GM19099 (cell line): ENCODE results near the gene PARS2.

Experiments used
- POLR2A ChIP-seq: IDR thresholded peaks from 3 replicates; pipeline ENCODE4 v1.6.1; 2011; ENCODE audit warnings: low read depth; ENCODE audit not compliant: insufficient read length; ENCODE audit errors: extremely low read depth

Gene PARS2

GRCh38 chr1:54805466-54805865 is 41.1 kb upstream of the PARS2 start:
- TF ChIP-seq POLR2A = no peak

- TF ChIP-seq POLR2A = no peak
Measured at GRCh38 chr1:54804471-54805132, 40.3 kb upstream of the PARS2 start.

DNA sequence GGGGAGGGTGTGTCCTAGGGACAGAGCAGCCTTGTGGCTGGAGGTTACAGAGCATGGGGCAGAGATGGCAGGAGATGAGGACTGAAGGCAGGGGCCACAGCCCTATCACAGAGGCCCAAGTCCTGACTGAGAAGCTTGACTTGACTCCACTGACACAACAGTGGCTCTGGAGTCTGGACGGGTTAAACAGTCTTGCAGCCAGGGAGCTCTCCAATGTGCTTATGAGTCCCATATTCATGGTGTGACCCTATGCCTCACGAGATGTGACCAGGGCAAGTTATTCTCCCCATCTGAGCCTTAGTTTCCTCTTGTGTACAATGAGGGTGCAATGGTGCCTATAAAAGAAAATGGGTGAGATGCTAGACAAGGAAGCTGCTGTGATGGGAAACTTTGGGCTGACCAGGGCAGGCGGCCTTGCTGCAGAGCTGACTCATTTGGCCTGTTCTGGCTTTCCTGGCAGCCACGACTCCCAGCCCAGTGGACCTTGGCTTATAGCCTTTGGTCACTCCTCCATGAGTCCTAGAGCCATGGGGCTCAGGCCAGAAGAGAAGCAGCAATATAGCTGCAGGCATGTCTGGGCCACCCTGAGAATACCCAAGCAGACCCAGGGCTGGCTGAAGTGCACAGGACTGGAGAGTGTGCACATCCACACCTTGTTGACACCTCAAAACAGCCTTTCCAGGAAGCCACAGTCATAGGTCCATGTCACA is 39.6 kb upstream of the PARS2 start:
- no peak for TF ChIP-seq POLR2A

- peak; percentile 42 for TF ChIP-seq POLR2A
Measured at GRCh38 chr1:54800899-54801759, 36.8 kb upstream of the PARS2 start, which contains the start of gene TTC22. TTC22 (minus strand) TSS chr1:54801323; CDS start chr1:54801163, 160 bp downstream.

DNA sequence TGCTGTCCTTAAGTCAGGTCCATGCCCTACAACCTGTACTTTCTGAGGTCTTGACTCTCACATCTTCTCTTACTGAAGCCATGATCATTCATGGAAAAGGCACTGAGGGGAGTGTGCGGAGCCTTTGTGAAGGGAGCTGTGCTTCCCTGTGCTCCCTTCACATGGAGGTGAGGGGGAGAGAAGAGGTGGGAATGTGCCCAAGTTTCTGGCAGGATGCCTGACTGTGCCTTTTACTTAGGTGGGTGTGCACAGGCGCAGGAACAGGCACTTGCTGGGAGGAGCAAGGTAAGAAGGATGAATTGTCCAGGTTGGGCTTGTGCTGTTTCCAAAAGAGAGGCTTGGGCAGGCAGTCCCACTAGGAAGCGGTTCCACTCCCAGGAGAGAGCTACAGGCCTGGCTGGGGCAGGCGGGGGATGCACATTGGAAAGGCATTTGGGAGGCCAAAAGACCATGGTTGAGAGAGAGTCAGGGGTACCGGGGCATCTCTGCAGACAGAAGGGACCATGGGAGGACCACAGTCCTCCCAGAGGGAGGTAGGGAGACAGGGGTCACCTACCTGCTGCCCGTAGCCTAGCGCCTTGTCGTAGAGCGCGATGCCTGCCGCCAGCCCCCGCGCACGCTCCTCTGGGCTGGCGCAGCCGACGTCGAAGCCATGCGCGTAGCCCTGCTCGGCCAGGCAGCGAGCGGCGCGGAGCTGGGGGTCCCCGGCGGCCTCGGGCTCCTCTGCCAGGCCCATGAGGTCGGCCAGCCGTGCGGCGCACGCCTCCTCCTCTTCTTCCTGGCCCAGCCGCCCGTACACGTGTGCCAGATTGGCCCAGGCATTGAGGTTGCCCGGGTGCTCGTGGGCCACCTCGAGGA is 35.9 kb upstream of the PARS2 start:
- no peak for TF ChIP-seq POLR2A

GRCh38 chr1:54798769-54799641 is 34.7 kb upstream of the PARS2 start:
- TF ChIP-seq POLR2A = no peak

- TF ChIP-seq POLR2A = no peak
Measured at GRCh38 chr1:54798206-54798605, 33.9 kb upstream of the PARS2 start.

- TF ChIP-seq POLR2A = no peak
Measured at GRCh38 chr1:54796902-54797301, 32.6 kb upstream of the PARS2 start.

DNA sequence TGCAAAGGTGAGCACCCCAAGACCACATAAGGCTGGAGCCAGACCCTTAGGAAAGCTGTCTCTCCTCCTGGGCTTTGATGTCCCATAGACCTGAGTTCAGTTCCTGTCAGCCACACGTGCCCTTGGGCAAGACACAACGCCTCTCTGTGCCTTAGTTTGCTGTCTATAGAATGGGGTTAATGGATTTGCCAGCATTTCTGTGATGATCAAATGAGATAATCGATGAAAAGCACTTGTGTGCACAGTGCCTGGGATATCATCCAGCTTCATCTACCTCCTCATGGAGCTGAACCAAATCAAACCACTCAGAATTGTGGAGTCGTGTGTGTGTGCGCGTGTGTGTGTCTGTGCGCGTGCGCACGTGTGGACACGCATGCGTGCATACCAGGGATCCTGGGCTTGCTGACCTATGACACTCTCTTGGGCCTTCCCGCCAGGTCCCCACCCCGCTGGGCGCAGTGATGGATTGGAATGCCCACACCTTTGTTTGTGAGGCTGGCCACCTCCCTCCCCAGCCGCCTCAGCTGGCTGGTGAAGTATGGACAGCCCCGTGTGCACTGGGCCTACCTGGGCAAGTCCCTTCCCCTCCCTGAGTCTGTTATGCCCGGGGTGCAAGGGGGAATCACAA is 31.6 kb upstream of the PARS2 start:
- no peak for TF ChIP-seq POLR2A

DNA sequence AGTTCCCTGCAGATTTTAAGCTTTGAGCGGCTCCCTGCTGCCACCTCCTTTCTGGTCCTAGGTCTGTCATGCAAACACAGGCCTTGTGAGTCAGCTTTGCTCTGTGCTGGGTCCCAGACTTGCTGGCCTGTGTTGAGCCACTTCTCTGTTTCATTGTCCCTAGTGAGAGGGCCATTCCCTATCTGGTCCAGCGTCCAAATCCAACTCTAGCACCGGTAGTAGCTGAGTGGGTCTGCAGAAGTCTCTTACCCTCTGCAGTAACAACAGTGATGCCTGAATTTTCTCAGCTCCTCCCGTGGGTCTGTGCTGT is 31.0 kb upstream of the PARS2 start:
- TF ChIP-seq POLR2A = no peak

GRCh38 chr1:54794451-54795355 is 30.4 kb upstream of the PARS2 start:
- TF ChIP-seq POLR2A = no peak

- TF ChIP-seq POLR2A = no peak
Measured at GRCh38 chr1:54792686-54793282, 28.5 kb upstream of the PARS2 start.
